Mesothelial cell of epicardium (in vitro differentiated cells): ENCODE measurements around the gene PITHD1. TPM values are rescaled to one million over a fixed set of nuclear protein-coding genes. Genes with fewer than 3 reads are reported as not detected.
A peak's percentile ranks its signal among the peaks of the same experiment; 100 is the strongest.
"Not testable (repeated sequence)": the region's sequence is repeated elsewhere in the genome, so short reads cannot be mapped to it uniquely, and the experiment has no call there.

Experiments used
- DNase-seq, 2 experiments: peaks; one replicate each; pipeline ENCODE4 v3.0.0; 2021; ENCODE audit warnings: low spot score in 2 of 2; ENCODE audit not compliant: unreplicated experiment in 2 of 2
- H3K27ac Mint-ChIP-seq: 2 replicates; pipeline ENCODE4 v1.8.0; 2021; ENCODE audit warnings: mixed read lengths
- H3K27me3 Mint-ChIP-seq: 2 replicates; pipeline ENCODE4 v1.8.0; 2021; ENCODE audit warnings: low read depth, mixed read lengths
- H3K36me3 Mint-ChIP-seq: 2 replicates; pipeline ENCODE4 v1.8.0; 2021; ENCODE audit warnings: mixed read lengths
- H3K4me1 Mint-ChIP-seq: 2 replicates; pipeline ENCODE4 v1.8.0; 2021; ENCODE audit warnings: mixed read lengths
- H3K4me3 Mint-ChIP-seq: 2 replicates; pipeline ENCODE4 v1.8.0; 2021; ENCODE audit warnings: mild to moderate bottlenecking, moderate library complexity, mixed read lengths
- H3K9me3 Mint-ChIP-seq: 2 replicates; pipeline ENCODE4 v1.8.0; 2021; ENCODE audit warnings: mixed read lengths
- total RNA-seq: library from RNA; stranded (reverse); gene quantifications from 3 replicates; pipeline ENCODE4 v1.2.1, GENCODE V29; 2021
- TF ChIP-seq, protein P1 (sequence below): fragments of 200-600 bp; sonication (generic); IDR thresholded peaks from one replicate; pipeline ENCODE4 v1.5.0; 2021; ENCODE audit warnings: antibody characterized with exemption; ENCODE audit not compliant: unreplicated experiment

Gene PITHD1
- total RNA-seq, 1 donor from 2014 or later = 52.1 TPM

DNA sequence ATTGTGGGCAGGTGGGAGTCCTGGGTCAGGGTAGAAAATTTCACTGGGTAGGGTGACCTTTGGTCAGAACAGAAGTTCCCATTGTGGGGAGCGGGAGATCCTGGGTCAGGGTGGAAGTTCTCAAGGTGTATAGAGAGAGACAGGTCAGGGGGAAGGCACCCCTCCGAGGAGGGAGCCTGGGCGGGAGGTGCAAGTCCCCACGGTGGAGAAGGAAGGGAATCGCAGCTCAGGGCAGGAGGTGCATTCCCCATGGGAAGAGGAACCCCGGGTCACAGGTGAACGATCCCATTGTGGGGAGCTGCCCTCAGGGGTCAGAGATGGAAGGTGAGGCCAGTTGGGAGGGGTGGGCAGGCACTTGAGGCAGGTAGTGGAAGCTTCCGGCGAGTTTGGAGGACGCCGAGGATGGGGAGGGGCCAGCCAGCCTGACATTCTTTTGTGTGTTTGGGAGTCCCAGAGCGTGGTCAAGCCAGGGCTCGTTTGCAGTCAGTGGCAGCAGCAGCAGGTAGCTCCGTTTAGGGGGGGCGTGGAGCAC is 13.4 kb downstream of the PITHD1 start:
- Mint-ChIP-seq H3K4me1 (peaks cover 20% of the 10 kb centered on the region), H3K4me3 (peak overlapping the region; percentile 99), H3K9me3 (no peaks in the 10 kb centered on the region), H3K36me3 (peaks cover 18% of the 10 kb centered on the region), H3K27ac (peak overlapping the region; percentile 94), H3K27me3 (no peaks in the 10 kb centered on the region)
- DNase-seq = peak in 1 of 2 experiments; percentile 57
- TF ChIP-seq, protein P1, sequence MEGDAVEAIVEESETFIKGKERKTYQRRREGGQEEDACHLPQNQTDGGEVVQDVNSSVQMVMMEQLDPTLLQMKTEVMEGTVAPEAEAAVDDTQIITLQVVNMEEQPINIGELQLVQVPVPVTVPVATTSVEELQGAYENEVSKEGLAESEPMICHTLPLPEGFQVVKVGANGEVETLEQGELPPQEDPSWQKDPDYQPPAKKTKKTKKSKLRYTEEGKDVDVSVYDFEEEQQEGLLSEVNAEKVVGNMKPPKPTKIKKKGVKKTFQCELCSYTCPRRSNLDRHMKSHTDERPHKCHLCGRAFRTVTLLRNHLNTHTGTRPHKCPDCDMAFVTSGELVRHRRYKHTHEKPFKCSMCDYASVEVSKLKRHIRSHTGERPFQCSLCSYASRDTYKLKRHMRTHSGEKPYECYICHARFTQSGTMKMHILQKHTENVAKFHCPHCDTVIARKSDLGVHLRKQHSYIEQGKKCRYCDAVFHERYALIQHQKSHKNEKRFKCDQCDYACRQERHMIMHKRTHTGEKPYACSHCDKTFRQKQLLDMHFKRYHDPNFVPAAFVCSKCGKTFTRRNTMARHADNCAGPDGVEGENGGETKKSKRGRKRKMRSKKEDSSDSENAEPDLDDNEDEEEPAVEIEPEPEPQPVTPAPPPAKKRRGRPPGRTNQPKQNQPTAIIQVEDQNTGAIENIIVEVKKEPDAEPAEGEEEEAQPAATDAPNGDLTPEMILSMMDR = no peak

DNA sequence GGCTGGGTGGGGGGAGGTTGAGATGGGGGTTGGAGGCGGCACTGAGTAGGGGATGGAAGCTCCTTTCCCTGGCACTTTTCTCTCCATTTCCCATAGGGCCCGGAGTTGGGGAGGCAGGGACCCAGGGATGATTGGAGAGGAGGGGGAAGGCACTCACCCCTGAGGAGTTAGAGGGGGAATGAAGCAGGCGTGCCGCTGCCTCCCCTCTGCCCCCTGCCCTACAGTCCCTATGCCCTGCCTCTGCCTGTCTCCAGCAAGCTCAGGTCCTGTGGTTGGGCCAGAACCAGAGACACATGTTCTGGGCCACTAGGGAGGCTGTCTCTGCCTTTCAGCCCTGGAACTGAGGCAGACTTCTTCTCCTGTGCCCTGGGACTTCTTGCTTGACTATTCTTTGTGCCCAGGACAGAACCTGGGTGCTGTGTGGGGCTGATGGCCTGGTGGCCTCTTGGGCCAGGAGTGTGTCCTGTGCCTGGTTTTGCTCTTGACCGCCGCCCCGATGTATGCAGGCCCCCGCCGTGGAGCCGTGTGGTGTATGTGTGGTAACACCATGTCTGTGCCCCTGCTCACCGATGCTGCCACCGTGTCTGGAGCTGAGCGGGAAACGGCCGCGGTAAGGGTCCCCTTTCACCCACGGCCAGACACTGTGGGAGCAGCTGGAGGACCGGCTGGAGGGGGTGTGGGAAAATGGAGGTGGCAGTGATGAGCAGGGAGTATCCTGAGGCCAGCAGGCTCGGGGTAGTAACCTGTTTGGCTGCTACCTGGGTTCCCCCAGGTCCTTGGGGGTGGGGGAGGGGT is 14.1 kb downstream of the PITHD1 start:
- DNase-seq = no peak
- Mint-ChIP-seq H3K27ac (peak overlapping the region; percentile 94), H3K9me3 (no peaks in the 10 kb centered on the region), H3K36me3 (peaks cover 11% of the 10 kb centered on the region), H3K27me3 (no peaks in the 10 kb centered on the region), H3K4me3 (peak overlapping the region; percentile 99), H3K4me1 (peaks cover 20% of the 10 kb centered on the region)
- TF ChIP-seq, protein P1 = no peak

DNA sequence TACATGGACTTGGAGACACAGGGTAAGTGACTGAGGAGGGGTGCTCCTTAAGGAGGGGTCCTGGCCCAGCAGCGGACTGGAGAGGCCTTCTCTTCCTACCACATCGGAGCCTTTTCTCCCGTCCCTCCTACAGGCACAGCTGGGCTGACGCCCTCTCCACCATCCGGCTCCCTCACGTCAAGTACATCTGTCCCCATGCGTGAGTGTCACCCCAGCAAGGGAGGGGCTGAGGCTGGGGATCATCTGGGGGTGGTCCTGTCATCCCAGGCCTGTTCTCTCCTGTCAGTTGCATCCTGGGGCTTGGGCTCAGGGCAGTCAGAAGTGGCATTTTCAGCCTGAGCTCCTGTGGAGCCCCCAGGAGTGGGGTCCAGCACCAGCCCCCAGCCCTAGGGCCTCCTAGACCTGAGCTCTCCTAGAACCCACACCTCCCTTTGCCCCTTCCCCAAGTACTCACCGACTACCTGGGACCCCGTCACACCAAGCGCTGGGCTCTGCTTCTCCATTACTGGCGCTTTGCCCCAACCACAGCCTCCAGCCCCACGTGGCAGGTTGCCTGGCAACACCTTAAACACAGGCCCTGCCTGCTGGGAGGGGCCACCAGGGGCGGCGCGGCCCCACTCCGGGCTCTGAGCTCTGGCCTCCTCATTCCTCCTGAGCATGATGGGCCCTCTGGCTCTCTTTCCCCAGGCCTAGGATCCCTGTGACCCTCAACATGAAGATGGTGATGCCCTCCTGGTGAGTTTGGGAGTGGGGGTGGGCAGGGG is 15.0 kb downstream of the PITHD1 start:
- H3K4me3 Mint-ChIP-seq = peak overlapping the region; percentile 99
- no peak overlapping the region for H3K27ac Mint-ChIP-seq
- DNase-seq = no peak
- peaks cover 20% of the 10 kb centered on the region for H3K4me1 Mint-ChIP-seq
- H3K27me3 Mint-ChIP-seq = no peaks in the 10 kb centered on the region
- H3K36me3 Mint-ChIP-seq = peaks cover 3% of the 10 kb centered on the region
- no peaks in the 10 kb centered on the region for H3K9me3 Mint-ChIP-seq
- TF ChIP-seq, protein P1 = no peak

DNA sequence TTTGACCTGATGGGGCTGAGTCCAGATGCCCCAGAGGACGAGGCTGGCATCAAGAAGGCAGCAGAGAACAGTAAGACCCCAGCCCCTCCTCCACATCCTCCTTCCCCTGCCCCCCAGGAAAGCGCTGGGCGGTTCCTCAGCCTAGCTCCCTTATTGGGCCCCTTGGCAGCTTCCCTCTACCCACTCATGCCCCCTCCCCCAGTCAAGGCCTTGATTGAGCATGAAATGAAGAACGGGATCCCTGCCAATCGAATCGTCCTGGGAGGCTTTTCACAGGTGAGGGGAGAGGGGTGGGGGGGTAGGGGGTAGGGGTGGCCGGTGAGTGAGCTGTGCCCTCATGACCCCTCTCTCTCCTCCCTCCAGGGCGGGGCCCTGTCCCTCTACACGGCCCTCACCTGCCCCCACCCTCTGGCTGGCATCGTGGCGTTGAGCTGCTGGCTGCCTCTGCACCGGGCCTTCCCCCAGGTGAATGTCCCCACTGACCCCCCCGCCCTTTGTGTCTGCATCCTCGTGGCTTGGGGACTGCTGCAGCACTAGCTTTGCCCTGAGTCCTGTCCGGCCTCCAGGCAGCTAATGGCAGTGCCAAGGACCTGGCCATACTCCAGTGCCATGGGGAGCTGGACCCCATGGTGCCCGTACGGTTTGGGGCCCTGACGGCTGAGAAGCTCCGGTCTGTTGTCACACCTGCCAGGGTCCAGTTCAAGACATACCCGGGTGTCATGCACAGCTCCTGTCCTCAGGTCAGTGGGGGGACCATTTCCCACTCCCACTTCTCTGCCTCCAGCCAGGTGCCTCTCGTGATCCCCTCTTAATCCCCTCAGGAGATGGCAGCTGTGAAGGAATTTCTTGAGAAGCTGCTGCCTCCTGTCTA is 15.9 kb downstream of the PITHD1 start:
- no peak for DNase-seq

DNA sequence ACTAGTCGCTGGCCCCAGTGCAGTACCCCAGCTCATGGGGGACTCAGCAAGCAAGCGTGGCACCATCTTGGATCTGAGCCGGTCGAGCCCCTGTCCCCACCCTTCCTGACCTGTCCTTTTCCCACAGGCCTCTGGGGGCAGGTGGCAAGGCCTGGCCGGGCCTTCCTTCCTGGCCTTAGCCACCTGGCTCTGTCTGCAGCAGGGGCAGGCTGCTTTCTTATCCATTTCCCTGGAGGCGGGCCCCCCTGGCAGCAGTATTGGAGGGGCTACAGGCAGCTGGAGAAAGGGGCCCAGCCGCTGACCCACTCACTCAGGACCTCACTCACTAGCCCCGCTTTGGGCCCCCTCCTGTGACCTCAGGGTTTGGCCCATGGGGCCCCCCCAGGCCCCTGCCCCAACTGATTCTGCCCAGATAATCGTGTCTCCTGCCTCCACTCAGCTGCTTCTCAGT is 16.5 kb downstream of the PITHD1 start:
- DNase-seq, H3K27ac Mint-ChIP-seq, H3K36me3 Mint-ChIP-seq, H3K4me3 Mint-ChIP-seq, H3K9me3 Mint-ChIP-seq, H3K27me3 Mint-ChIP-seq: not testable (repeated sequence)
- H3K4me1 Mint-ChIP-seq = peaks cover 26% of the 10 kb centered on the region

More for the DNA sequence above, 15.9 kb downstream of the PITHD1 start:
- Mint-ChIP-seq H3K9me3 (no peaks in the 10 kb centered on the region), H3K36me3 (peaks cover 3% of the 10 kb centered on the region), H3K4me3 (no peak overlapping the region), H3K27ac (no peak overlapping the region), H3K4me1 (peaks cover 20% of the 10 kb centered on the region), H3K27me3 (no peaks in the 10 kb centered on the region)
- TF ChIP-seq, protein P1 = no peak
